Mononuclear cell (primary cell): ENCODE measurements around the gene ATAD3C. TPM values are rescaled to one million over a fixed set of nuclear protein-coding genes. Genes with fewer than 3 reads are reported as not detected.
"Not testable (repeated sequence)": the region's sequence is repeated elsewhere in the genome, so short reads cannot be mapped to it uniquely, and the experiment has no call there.

Experiments
- H3K27me3 ChIP-seq: 2 replicates; pipeline ENCODE4 v1.6.0; 2011; ENCODE audit warnings: low read length, control low read depth; ENCODE audit not compliant: insufficient read depth
- H3K4me1 ChIP-seq: 2 replicates; pipeline ENCODE4 v1.5.1; 2011; ENCODE audit warnings: mild to moderate bottlenecking, low read length, control low read depth; ENCODE audit not compliant: insufficient read depth
- H3K4me3 ChIP-seq: 2 replicates; pipeline ENCODE4 v1.5.1; 2011; ENCODE audit warnings: mild to moderate bottlenecking, low read length, moderate library complexity
- H3K9me3 ChIP-seq: 2 replicates; pipeline ENCODE4 v1.5.1; 2011; ENCODE audit warnings: low read depth, mild to moderate bottlenecking, control low read depth, low read length
- total RNA-seq: library from RNA; depleted of rRNA; stranded (reverse); fragments of >200 nt; gene quantifications from one replicate; pipeline ENCODE4 v1.2.3, GENCODE V29; 2012

The ATAD3C gene
- total RNA-seq, 1 donor, result 0.63 TPM

- H3K4me1 ChIP-seq, result peaks cover 10% of the 10 kb centered on the region
- H3K4me3 ChIP-seq, H3K27me3 ChIP-seq, H3K9me3 ChIP-seq: not testable (repeated sequence)
These were observed 37.1 kb upstream of the ATAD3C start for GRCh38 chr1:1412311-1412902.

DNA sequence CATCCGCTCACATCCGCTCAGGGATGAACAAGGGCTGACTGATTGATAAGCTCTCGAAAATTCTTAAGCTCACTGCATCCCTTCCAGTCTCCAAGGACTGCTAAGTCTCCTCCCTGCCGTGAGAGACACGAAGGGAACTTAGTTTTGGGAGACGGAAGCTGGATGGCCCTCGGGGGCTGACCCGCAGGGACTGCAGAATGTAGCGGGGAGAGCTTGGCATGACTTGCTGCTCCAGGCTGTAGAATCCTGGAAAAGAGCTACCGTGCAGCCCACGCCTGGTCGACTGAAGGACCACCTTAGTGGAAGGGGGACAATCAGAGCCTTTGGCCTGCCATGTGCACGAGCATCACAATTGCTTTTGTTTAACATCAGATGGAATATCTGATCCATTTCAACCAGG lies 33.7 kb upstream of the ATAD3C start:
- H3K4me1 ChIP-seq, result no peaks in the 10 kb centered on the region
- no peaks in the 10 kb centered on the region for H3K9me3 ChIP-seq
- H3K27me3 ChIP-seq, result no peaks in the 10 kb centered on the region
- H3K4me3 ChIP-seq, result no peak overlapping the region

DNA sequence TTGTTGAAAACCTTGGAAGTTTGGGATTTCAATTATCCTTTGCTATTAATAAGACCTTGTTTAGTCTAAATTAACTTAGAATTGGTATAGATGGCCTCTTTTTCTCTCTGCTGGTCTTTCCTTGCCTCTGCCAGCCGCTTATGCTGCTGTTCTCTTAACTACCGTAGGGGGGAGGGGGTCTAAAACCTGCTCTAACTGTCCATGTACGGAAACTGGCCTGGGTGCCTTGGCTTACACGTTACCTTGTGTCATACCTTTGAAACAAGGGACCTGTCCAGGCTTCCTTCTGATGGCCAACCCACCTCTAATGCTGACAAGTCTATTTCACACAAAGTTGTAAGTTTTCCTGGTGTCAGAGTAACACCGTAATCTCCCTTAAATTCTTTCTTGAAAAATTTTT lies 32.1 kb upstream of the ATAD3C start:
- H3K4me3 ChIP-seq, H3K27me3 ChIP-seq, H3K9me3 ChIP-seq, H3K4me1 ChIP-seq: not testable (repeated sequence)

DNA sequence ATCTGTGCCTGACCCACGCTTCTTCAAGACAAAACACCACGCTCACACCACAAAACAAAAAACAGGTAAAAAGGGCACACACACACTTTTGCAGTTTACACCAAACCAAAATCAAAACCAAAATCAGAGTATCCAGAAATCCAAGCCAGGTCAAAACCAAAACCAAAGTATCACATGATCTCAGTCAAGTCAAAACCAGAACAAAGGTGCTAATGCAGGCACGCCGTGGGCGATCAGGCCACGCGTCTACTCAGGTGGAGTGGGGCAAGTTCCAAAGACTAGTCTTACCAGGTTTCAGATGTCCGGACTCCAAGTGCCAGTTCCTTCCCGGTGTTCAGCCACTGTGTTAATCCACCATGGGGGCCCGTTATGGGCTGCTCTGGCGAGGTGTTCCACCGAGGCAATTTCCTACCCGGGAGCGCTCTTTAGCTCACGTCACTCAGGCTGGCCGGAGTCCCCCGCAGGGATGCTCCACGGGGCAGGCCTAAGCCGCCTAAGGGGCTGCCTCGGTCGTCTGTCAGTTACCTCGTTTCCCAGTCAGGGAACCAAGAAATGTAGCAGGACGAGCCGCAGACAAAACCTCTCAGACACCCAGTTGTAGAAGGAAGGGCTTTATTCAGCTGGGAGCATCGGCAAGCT lies 31.5 kb upstream of the ATAD3C start:
- not testable (repeated sequence) for H3K4me3 ChIP-seq, H3K9me3 ChIP-seq, H3K27me3 ChIP-seq, H3K4me1 ChIP-seq

GRCh38 chr1:1418464-1419362 lies 30.8 kb upstream of the ATAD3C start:
- no peaks in the 10 kb centered on the region for H3K9me3 ChIP-seq
- H3K4me3 ChIP-seq, result no peak overlapping the region
- no peaks in the 10 kb centered on the region for H3K27me3 ChIP-seq
- no peaks in the 10 kb centered on the region for H3K4me1 ChIP-seq

DNA sequence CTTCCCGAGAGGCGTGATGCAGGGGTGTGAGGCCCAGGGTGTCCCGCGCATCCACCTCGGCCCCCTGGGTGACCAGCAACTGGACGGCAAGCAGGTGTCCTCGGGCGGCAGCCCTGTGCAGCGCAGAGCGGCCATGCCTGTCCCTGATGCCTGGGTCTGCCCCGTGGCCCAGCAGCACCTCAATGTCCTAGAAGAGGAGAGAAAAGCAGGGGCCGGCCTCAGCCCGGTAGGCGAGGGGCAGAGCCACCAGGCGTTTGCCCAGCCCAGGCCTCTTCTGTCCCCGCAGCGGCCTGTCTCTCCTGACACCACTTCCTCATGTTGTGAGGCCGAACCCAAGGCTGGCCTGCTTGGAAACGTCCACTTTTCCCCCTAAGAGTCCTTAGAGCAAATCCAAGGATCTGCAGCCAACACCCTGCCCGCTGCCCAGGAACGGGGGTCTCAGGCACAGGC lies 30.1 kb upstream of the ATAD3C start:
- Histone ChIP-seq H3K4me1 (no peaks in the 10 kb centered on the region), H3K4me3 (no peak overlapping the region), H3K27me3 (no peaks in the 10 kb centered on the region), H3K9me3 (no peaks in the 10 kb centered on the region)

DNA sequence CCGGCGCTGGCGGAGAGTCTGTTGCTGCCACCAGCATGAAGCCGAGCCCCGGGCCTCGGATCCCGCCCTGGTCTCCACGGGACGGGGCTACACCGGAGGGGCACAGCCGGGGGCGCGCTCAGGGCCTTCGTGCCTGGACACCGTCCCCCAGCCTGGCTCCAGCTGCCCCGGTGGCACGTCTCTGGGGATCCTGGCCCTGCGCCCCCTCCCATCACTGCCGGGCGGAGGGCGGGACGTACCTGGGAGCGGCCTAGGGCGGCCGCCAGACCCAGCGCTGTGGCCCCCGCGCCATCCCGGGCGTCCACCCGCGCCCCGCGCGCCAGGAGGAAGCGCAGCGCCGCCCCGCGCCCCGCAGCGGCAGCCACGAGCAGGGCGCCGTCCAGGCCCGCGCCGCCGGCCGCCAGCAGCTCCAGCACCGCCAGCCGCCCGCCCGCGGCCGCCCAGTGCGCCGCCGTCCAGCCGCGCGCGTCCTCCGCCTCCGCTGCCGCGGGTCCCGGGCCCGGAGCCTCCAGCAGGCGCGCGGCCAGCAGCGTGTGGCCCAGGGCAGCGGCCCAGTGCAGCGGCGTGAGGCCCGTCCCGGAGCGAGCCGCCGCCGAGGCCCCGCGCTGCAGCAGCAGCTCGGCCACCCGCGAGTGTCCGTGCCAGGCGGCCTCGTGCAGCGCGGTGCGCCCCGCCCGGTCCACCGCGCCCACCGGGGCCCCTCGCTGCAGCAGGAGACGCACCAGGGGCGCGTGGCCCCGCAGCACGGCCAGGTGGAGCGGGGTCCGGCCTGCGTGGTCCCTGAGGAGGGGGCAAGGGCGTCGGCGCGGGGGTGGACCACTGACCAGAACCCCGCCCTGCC lies 29.5 kb upstream of the ATAD3C start:
- no peaks in the 10 kb centered on the region for H3K4me1 ChIP-seq
- no peaks in the 10 kb centered on the region for H3K27me3 ChIP-seq
- H3K9me3 ChIP-seq, result no peaks in the 10 kb centered on the region
- no peak overlapping the region for H3K4me3 ChIP-seq

DNA sequence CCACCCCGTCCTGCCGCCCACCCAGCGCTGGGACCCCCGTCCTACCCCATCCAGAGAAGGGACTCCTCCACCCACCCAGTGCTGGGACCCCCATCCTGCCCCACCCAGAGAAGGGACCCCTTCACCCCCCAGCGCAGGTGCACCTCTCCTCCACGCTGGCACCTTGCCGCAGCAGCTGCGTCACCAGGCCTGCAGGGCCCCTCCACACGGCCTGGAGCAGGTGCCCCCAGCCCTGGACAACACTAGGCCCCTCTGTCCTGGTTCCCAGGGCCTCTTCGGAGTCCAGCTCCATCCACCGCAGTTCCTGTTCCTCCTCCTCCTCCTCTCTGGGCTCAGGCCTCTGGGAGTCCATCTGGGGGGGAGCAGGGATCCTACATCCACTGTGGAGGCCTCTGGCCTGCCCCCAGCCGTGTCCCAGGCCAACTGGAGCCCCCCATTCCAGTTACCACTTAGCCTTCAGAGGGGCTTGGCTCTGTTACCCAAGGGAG lies 28.8 kb upstream of the ATAD3C start:
- Histone ChIP-seq H3K4me3 (no peak overlapping the region), H3K27me3 (no peaks in the 10 kb centered on the region), H3K9me3 (no peaks in the 10 kb centered on the region), H3K4me1 (no peaks in the 10 kb centered on the region)

- no peaks in the 10 kb centered on the region for H3K9me3 ChIP-seq
- no peak within 1 kb of the TSS for H3K4me3 ChIP-seq
- H3K27me3 ChIP-seq, result no peaks in the 10 kb centered on the region
- no peaks in the 10 kb centered on the region for H3K4me1 ChIP-seq
These were observed 28.2 kb upstream of the ATAD3C start, which contains the start of gene ANKRD65 for GRCh38 chr1:1421147-1421906. Gene ANKRD65 (minus strand): TSS chr1:1421276. CDS start chr1:1421005, 271 bp downstream.

- H3K4me3 ChIP-seq, result no peak overlapping the region
- no peaks in the 10 kb centered on the region for H3K9me3 ChIP-seq
- H3K4me1 ChIP-seq, result no peaks in the 10 kb centered on the region
- H3K27me3 ChIP-seq, result no peaks in the 10 kb centered on the region
These were observed 27.5 kb upstream of the ATAD3C start for GRCh38 chr1:1421907-1422464.

DNA sequence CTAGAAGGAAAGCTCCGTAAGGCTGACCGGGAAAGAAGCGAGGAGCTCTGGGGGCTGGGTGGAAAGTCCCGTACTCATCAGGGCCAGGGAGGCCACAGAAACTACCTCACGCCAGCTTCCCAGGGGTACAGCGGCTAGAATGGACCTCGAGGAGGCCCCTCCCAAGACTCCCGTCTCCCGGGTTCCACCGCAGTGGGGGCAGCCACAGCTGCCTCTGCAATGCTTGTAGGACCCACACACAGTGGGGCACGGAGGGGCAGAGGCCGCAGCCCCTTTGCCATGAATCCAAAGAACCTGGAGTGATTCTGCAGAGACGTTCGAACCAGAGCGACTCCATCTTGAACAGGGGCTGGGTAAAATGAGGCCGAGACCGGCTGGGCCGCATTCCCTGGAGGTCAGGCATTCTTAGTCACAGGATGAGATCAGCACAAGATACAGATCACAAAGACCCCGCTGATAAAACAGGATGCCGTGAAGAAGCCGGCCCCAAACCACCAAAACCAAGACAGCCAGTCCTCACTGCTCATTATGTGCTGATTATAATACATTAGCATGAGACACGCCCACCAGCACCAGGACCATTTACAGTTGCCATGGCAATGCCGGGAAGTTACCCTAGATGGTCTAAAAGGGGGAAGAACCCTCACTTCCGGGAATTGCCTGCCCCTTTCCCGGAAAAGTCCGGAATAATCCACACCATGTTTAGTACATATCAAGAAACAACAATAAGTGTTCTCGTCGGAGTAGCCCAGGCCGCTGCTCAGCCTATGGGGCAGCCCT lies 26.8 kb upstream of the ATAD3C start:
- Histone ChIP-seq H3K9me3 (no peaks in the 10 kb centered on the region), H3K27me3 (no peaks in the 10 kb centered on the region), H3K4me1 (no peaks in the 10 kb centered on the region), H3K4me3 (no peak overlapping the region)

GRCh38 chr1:1423245-1423597 lies 26.3 kb upstream of the ATAD3C start:
- no peaks in the 10 kb centered on the region for H3K27me3 ChIP-seq
- H3K9me3 ChIP-seq, result no peaks in the 10 kb centered on the region
- no peaks in the 10 kb centered on the region for H3K4me1 ChIP-seq
- H3K4me3 ChIP-seq, result no peak overlapping the region

GRCh38 chr1:1424707-1425106 lies 24.8 kb upstream of the ATAD3C start:
- Histone ChIP-seq H3K9me3 (no peaks in the 10 kb centered on the region), H3K27me3 (no peaks in the 10 kb centered on the region)

More at GRCh38 chr1:1424707-1425106, 24.8 kb upstream of the ATAD3C start:
- Histone ChIP-seq H3K4me3 (no peak overlapping the region), H3K4me1 (no peaks in the 10 kb centered on the region)
